Trophoblast cell (in vitro differentiated cells and primary cell): Measurements from ENCODE around the gene RANBP1.

Source experiments
- DNase-seq, 2 donors: peaks; one replicate each; pipeline ENCODE4 v3.0.0-alpha.2; 2016
- H2AFZ ChIP-seq: 2 replicates; pipeline ENCODE4 v1.6.1; 2013; ENCODE audit warnings: low read length, moderate library complexity, mild to moderate bottlenecking; ENCODE audit not compliant: insufficient read depth, poor library complexity
- H2AK5ac ChIP-seq: 2 replicates; pipeline ENCODE4 v1.6.1; 2013; ENCODE audit warnings: mild to moderate bottlenecking, low read length
- H2BK120ac ChIP-seq: 2 replicates; pipeline ENCODE4 v1.6.1; 2013; ENCODE audit warnings: low read length, mild to moderate bottlenecking, moderate library complexity; ENCODE audit not compliant: insufficient read depth, poor library complexity
- H2BK12ac ChIP-seq: 2 replicates; pipeline ENCODE4 v1.6.1; 2013; ENCODE audit warnings: mild to moderate bottlenecking, low read length, moderate library complexity
- H2BK5ac ChIP-seq: 2 replicates; pipeline ENCODE4 v1.6.1; 2013; ENCODE audit warnings: low read length, low read depth, moderate library complexity, mild to moderate bottlenecking; ENCODE audit not compliant: poor library complexity
- H3K14ac ChIP-seq: 2 replicates; pipeline ENCODE4 v1.6.1; 2013; ENCODE audit warnings: mild to moderate bottlenecking, low read length
- H3K18ac ChIP-seq: 2 replicates; pipeline ENCODE4 v1.6.1; 2013; ENCODE audit warnings: mild to moderate bottlenecking, low read length
- H3K23ac ChIP-seq: 2 replicates; pipeline ENCODE4 v1.6.1; 2013; ENCODE audit warnings: low read length
- H3K27ac ChIP-seq: 2 replicates; pipeline ENCODE4 v1.5.1; 2013; ENCODE audit warnings: low read depth, mild to moderate bottlenecking, inconsistent platforms, low read length, moderate library complexity
- H3K27me3 ChIP-seq: 2 replicates; pipeline ENCODE4 v1.6.1; 2013; ENCODE audit warnings: inconsistent platforms, mild to moderate bottlenecking, low read length, moderate library complexity; ENCODE audit not compliant: insufficient read depth
- H3K36me3 ChIP-seq, 2 experiments: 1 replicate in 1 of 2; 2 replicates in 1 of 2; pipeline ENCODE4 v1.6.1; 2013; ENCODE audit warnings: low read length in 2 of 2, mild to moderate bottlenecking in 2 of 2, moderate library complexity in 1 of 2; ENCODE audit not compliant: insufficient read depth in 2 of 2, control insufficient read depth in 1 of 2
- H3K4ac ChIP-seq: 2 replicates; pipeline ENCODE4 v1.6.1; 2013; ENCODE audit warnings: low read depth, mild to moderate bottlenecking, low read length, moderate library complexity
- H3K4me1 ChIP-seq, 2 experiments: 1 replicate in 1 of 2; 2 replicates in 1 of 2; pipeline ENCODE4 v1.6.1; 2013; ENCODE audit warnings: low read length in 2 of 2, mild to moderate bottlenecking in 2 of 2, moderate library complexity in 1 of 2; ENCODE audit not compliant: insufficient read depth in 2 of 2, control insufficient read depth in 1 of 2
- H3K4me2 ChIP-seq: 2 replicates; pipeline ENCODE4 v1.6.1; 2013; ENCODE audit warnings: inconsistent platforms, mild to moderate bottlenecking, low read length, moderate library complexity
- H3K4me3 ChIP-seq: 2 replicates; pipeline ENCODE4 v1.5.1; 2013; ENCODE audit warnings: mild to moderate bottlenecking, low read depth, low read length, inconsistent platforms
- H3K79me1 ChIP-seq: one replicate; pipeline ENCODE4 v1.6.1; 2013; ENCODE audit warnings: low read length
- H3K79me2 ChIP-seq: 2 replicates; pipeline ENCODE4 v1.6.1; 2013; ENCODE audit warnings: low read length, mild to moderate bottlenecking; ENCODE audit not compliant: control insufficient read depth, insufficient read depth, poor library complexity
- H3K9ac ChIP-seq: 2 replicates; pipeline ENCODE4 v1.6.1; 2013; ENCODE audit warnings: mild to moderate bottlenecking, low read length
- H3K9me3 ChIP-seq: 2 replicates; pipeline ENCODE4 v1.6.1; 2013; ENCODE audit warnings: low read depth, mild to moderate bottlenecking, control low read depth, inconsistent platforms, low read length; ENCODE audit not compliant: insufficient read depth
- H4K12ac ChIP-seq: 2 replicates; pipeline ENCODE4 v1.6.1; 2013; ENCODE audit warnings: low read depth, mild to moderate bottlenecking, low read length, moderate library complexity
- H4K8ac ChIP-seq: 2 replicates; pipeline ENCODE4 v1.6.1; 2013; ENCODE audit warnings: low read depth, mild to moderate bottlenecking, low read length, moderate library complexity
- H4K91ac ChIP-seq: one replicate; pipeline ENCODE4 v1.6.1; 2013; ENCODE audit warnings: low read depth, mild to moderate bottlenecking, low read length, moderate library complexity
- WGBS: extraction: QIAGEN DNeasy Blood & Tissue Kit; methylation state at CpG from one replicate; pipeline ENCODE4 v1.1.7; 2013; ENCODE audit warnings: missing lambda C conversion rate; ENCODE audit not compliant: insufficient read length, insufficient coverage; ENCODE audit errors: extremely low coverage; 5-methylcytosine and 5-hydroxymethylcytosine counted together

RANBP1 gene

DNA sequence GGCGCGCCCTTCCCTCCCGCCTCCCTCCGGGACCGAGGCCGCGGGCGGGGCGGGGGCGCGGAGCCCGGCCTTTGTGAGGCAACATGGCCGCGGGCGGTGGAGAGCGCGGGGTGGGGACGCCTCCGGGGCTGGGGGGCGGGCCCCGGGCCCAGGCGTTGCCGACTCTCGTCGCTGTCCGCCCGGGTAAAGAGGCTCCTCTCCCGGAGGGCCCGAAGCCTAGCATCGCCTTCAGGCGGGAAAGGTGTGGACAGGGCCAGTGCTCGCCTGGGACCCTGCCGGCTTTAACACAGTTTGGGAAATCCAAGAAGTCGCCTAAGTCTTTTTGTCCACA, 35.5 kb upstream of the RANBP1 start:
- H3K4me3 ChIP-seq = peak overlapping the region; percentile 80
- no peaks in the 10 kb centered on the region for H3K9me3 ChIP-seq
- H4K8ac ChIP-seq = peak overlapping the region; percentile 74
- H3K4ac ChIP-seq = peak overlapping the region; percentile 93
- H3K14ac ChIP-seq = peak overlapping the region; percentile 71
- H2AK5ac ChIP-seq = peak overlapping the region; percentile 49
- peaks cover 21 to 35% of the 10 kb centered on the region in 2 experiments for H3K4me1 ChIP-seq
- peaks cover 0 to 3% of the 10 kb centered on the region in 2 experiments for H3K36me3 ChIP-seq
- H2BK5ac ChIP-seq = peak overlapping the region; percentile 59
- H3K27me3 ChIP-seq = no peaks in the 10 kb centered on the region
- H3K27ac ChIP-seq = peak overlapping the region; percentile 97
- no CpG with 5 or more reads among the region's 34 CpGs for WGBS
- H2AFZ ChIP-seq = peak overlapping the region; percentile 64
- peak overlapping the region; percentile 33 for H4K12ac ChIP-seq
- peak overlapping the region; percentile 54 for H2BK120ac ChIP-seq
- peak overlapping the region; percentile 86 for H3K4me2 ChIP-seq
- DNase-seq = peak; percentile 65 to 81
- H3K23ac ChIP-seq = no peak overlapping the region
- no peak overlapping the region for H2BK12ac ChIP-seq
- peaks cover 38% of the 10 kb centered on the region for H3K79me2 ChIP-seq
- H3K9ac ChIP-seq = peak overlapping the region; percentile 89
- H4K91ac ChIP-seq = peak overlapping the region; percentile 71
- H3K79me1 ChIP-seq = peaks cover 17% of the 10 kb centered on the region
- peak overlapping the region; percentile 77 for H3K18ac ChIP-seq

DNA sequence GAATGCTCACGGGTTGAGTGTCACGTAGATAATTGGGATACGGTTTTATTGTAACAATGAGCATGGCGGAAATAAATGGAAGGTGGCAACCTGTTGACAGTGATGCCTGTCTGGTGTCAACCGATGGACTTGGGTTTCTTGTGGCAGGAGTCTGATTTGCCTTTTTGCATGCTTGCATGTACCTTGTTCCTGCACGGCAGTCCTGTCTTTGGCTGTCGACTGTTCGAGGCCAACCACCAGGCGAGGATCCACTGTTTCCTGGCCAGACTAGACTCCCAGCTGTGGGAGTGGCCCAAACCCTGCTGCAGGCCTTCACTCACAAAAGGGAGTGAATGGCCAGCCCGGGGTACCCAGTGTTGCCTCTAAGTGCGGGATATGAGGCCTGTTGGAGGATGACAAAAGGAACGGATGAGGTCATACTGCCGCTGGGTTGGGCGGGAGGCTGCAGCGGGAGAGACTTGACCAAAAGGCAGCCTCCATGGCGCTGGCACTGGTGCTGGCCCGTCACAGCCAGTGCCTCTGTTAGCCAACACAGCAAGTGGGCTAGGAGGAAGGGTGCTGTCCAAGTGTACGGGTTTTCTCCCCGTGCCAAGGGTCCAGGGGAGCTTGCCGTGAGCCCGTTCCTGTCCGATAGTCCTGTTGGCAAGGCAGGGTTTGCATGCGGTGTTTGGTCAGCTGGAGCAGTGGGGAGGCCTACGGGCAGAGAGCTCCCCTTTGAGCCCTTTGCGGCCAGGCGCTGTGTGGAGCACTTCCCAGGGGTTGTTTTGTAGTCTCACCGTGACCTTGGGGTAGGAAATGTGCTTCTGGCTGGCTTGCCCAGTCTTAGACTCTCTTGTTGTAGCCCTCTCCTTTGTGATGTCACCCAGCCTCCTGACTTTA, 34.9 kb upstream of the RANBP1 start:
- Histone ChIP-seq H3K27me3 (no peaks in the 10 kb centered on the region), H3K36me3 (peaks cover 5 to 8% of the 10 kb centered on the region in 2 experiments), H3K4me3 (peak overlapping the region; percentile 80), H4K91ac (peak overlapping the region; percentile 71), H2BK5ac (peak overlapping the region; percentile 34), H2BK120ac (peak overlapping the region; percentile 54), H4K12ac (peak overlapping the region; percentile 33), H3K27ac (peak overlapping the region; percentile 97), H3K23ac (no peak overlapping the region), H3K18ac (peak overlapping the region; percentile 77), H3K9ac (peak overlapping the region; percentile 89), H4K8ac (peak overlapping the region; percentile 59), H3K79me1 (peaks cover 17% of the 10 kb centered on the region), H3K4me1 (peaks cover 21 to 35% of the 10 kb centered on the region in 2 experiments), H3K14ac (peak overlapping the region; percentile 71), H3K9me3 (no peaks in the 10 kb centered on the region), H2AFZ (peak overlapping the region; percentile 19), H2AK5ac (peak overlapping the region; percentile 72), H3K4ac (peak overlapping the region; percentile 93), H3K4me2 (peak overlapping the region; percentile 86), H3K79me2 (peaks cover 38% of the 10 kb centered on the region), H2BK12ac (peak overlapping the region; percentile 19)
- peak; percentile 45 to 66 for DNase-seq
- no CpG with 5 or more reads among the region's 27 CpGs for WGBS

DNA sequence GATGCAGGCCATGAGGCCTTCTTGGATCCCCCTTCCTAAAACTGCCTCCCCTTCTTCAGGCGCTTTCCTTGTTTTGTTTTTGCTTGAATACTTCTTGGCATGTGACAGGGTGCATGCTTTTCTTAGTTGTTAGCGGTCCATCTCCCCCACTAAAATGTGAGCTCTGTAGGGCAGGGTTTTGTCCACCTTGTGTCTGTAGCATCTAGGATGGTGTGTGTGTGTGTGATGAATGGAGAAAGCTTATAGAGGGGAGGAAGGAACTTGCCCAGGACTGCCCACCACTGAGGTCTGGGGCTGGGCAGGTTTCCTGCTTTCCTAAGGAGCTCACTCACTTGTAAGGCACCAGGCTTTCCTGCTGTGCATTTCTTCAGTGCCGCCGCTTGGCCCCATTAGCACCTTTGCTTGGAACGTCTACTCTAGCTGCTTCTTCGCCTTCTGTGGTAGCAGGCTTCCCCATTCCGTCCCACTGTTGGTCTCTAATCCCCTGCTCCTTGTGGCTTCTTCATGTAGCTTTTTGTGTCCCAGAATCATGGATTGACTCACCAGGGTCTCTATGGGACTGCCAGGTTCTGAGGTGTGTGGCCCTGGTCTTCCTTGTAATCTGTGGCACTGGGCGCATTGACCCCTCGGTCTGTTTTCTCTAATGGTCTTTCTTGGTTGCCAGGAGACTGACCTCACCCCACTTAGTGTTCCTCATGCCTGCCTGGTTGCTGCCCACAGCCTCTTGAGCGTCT, 32.6 kb upstream of the RANBP1 start:
- H4K12ac ChIP-seq = no peak overlapping the region
- no peaks in the 10 kb centered on the region for H3K27me3 ChIP-seq
- H3K4me2 ChIP-seq = peak overlapping the region; percentile 47
- H3K79me1 ChIP-seq = peaks cover 17% of the 10 kb centered on the region
- no peaks in the 10 kb centered on the region for H3K9me3 ChIP-seq
- H3K18ac ChIP-seq = no peak overlapping the region
- peaks cover 27 to 30% of the 10 kb centered on the region in 2 experiments for H3K36me3 ChIP-seq
- H4K8ac ChIP-seq = no peak overlapping the region
- no peak overlapping the region for H3K4me3 ChIP-seq
- WGBS = no CpG with 5 or more reads among the region's 10 CpGs
- peak in 1 of 2 donors; percentile 17 for DNase-seq
- H4K91ac ChIP-seq = no peak overlapping the region
- peaks cover 38% of the 10 kb centered on the region for H3K79me2 ChIP-seq
- no peak overlapping the region for H3K14ac ChIP-seq
- H3K27ac ChIP-seq = no peak overlapping the region
- H2AK5ac ChIP-seq = no peak overlapping the region
- H3K4ac ChIP-seq = peak overlapping the region; percentile 82
- peaks cover 21 to 35% of the 10 kb centered on the region in 2 experiments for H3K4me1 ChIP-seq
- H3K23ac ChIP-seq = no peak overlapping the region
- no peak overlapping the region for H2AFZ ChIP-seq
- no peak overlapping the region for H2BK12ac ChIP-seq
- no peak overlapping the region for H2BK120ac ChIP-seq
- H2BK5ac ChIP-seq = no peak overlapping the region
- H3K9ac ChIP-seq = no peak overlapping the region

DNA sequence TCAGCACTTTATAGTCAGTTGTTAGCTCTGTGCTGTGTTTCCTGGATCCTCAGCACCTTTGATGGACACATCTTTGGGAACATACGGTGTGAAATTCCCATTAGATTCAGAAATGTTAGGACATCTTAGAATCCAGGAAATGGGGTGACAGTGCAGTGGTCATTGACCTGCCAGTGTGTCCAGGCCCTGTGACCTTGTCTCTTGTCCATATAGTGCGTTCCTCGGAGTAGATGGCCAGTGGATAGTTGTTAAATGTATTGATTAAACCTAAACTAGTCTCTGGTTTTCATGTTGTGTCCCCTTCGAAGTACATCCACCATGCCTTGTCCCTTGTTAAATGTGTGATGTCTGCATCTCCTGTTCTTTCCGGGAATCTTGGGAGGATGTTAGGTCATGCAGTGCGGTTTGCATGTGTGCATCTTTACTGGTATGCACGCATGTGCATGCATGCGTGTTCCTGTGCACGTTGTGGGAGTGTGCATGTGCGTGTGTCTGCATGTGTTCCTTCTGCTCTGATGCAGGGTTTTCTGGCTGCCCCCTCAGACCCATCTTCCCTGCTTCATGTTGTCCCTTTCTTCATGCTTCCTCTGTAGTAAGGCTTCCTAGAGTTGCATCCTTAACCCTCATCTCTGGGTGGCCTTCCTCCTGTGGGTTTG, 31.9 kb upstream of the RANBP1 start:
- no peaks in the 10 kb centered on the region for H3K9me3 ChIP-seq
- no peak overlapping the region for H2BK120ac ChIP-seq
- DNase-seq = no peak
- H3K4ac ChIP-seq = peak overlapping the region; percentile 82
- peaks cover 32 to 33% of the 10 kb centered on the region in 2 experiments for H3K36me3 ChIP-seq
- no peak overlapping the region for H3K18ac ChIP-seq
- peaks cover 21 to 35% of the 10 kb centered on the region in 2 experiments for H3K4me1 ChIP-seq
- H3K79me2 ChIP-seq = peaks cover 38% of the 10 kb centered on the region
- no peak overlapping the region for H3K4me2 ChIP-seq
- H3K79me1 ChIP-seq = peaks cover 17% of the 10 kb centered on the region
- no peak overlapping the region for H3K23ac ChIP-seq
- no CpG with 5 or more reads among the region's 10 CpGs for WGBS
- no peak overlapping the region for H4K12ac ChIP-seq
- H3K27ac ChIP-seq = no peak overlapping the region
- no peaks in the 10 kb centered on the region for H3K27me3 ChIP-seq
- no peak overlapping the region for H3K14ac ChIP-seq
- H3K9ac ChIP-seq = peak overlapping the region; percentile 59
- H2AK5ac ChIP-seq = no peak overlapping the region
- H2BK5ac ChIP-seq = no peak overlapping the region
- no peak overlapping the region for H3K4me3 ChIP-seq
- H4K91ac ChIP-seq = no peak overlapping the region
- H2AFZ ChIP-seq = no peak overlapping the region
- no peak overlapping the region for H4K8ac ChIP-seq
- H2BK12ac ChIP-seq = no peak overlapping the region
